ENCODE measurements around the gene CYB561A3.
"Not testable (repeated sequence)": the region's sequence is repeated elsewhere in the genome, so short reads cannot be mapped to it uniquely, and the experiment has no call there.

CYB561A3 gene

GRCh38 chr11:61361741-61362541, at the start of gene CYB561A3, which contains the start of gene TMEM138:
Gene CYB561A3, minus strand, starts transcription at chr11:61361882. Its CDS starts 5,169 bp downstream, at chr11:61356713.
Gene TMEM138, plus strand, starts transcription at chr11:61362374. Its CDS starts 2,017 bp downstream, at chr11:61364391.
- DNase-seq (ENCODE audit: low spot score), result peak; percentile 94

GRCh38 chr11:61406991-61407728, 45.5 kb upstream of the CYB561A3 start:
- no peak for DNase-seq (ENCODE audit: low spot score)

GRCh38 chr11:61406067-61406466, 44.4 kb upstream of the CYB561A3 start:
- no peak for DNase-seq (ENCODE audit: low spot score)

GRCh38 chr11:61404641-61405040, 43.0 kb upstream of the CYB561A3 start:
- no peak for DNase-seq (ENCODE audit: low spot score)

- DNase-seq (ENCODE audit: low spot score), result no peak
These were observed 42.4 kb upstream of the CYB561A3 start for GRCh38 chr11:61404103-61404502.

GRCh38 chr11:61403658-61404057, 42.0 kb upstream of the CYB561A3 start:
- DNase-seq (ENCODE audit: low spot score), result no peak

- no peak for DNase-seq (ENCODE audit: low spot score)
These were observed 39.9 kb upstream of the CYB561A3 start for GRCh38 chr11:61401573-61401972.

- DNase-seq (ENCODE audit: low spot score), result no peak
These were observed 39.5 kb upstream of the CYB561A3 start for GRCh38 chr11:61401173-61401572.

GRCh38 chr11:61392981-61393595, 31.4 kb upstream of the CYB561A3 start:
- DNase-seq (ENCODE audit: low spot score), result no peak

GRCh38 chr11:61390161-61390560, 28.5 kb upstream of the CYB561A3 start:
- DNase-seq (ENCODE audit: low spot score), result no peak

GRCh38 chr11:61384271-61385242, 22.9 kb upstream of the CYB561A3 start:
- no peak for DNase-seq (ENCODE audit: low spot score)

- DNase-seq (ENCODE audit: low spot score), result not testable (repeated sequence)
These were observed 22.2 kb upstream of the CYB561A3 start for GRCh38 chr11:61383859-61384258.

GRCh38 chr11:61380884-61381283, 19.2 kb upstream of the CYB561A3 start:
- DNase-seq (ENCODE audit: low spot score), result no peak

GRCh38 chr11:61378713-61379313, 17.1 kb upstream of the CYB561A3 start:
- DNase-seq (ENCODE audit: low spot score), result no peak

- no peak for DNase-seq (ENCODE audit: low spot score)
These were observed 15.9 kb upstream of the CYB561A3 start for GRCh38 chr11:61377461-61378160.

GRCh38 chr11:61375761-61376108, 14.1 kb upstream of the CYB561A3 start:
- DNase-seq (ENCODE audit: low spot score), result no peak

- DNase-seq (ENCODE audit: low spot score), result no peak
These were observed 11.2 kb upstream of the CYB561A3 start for GRCh38 chr11:61372659-61373420.

- no peak for DNase-seq (ENCODE audit: low spot score)
These were observed 8.8 kb upstream of the CYB561A3 start for GRCh38 chr11:61370349-61371005.
